Skeletal muscle satellite cell (primary cell): Measurements from ENCODE around the gene NAAA.
"Not testable (repeated sequence)": the region's sequence is repeated elsewhere in the genome, so short reads cannot be mapped to it uniquely, and the experiment has no call there.

Source experiments
- H3K27me3 ChIP-seq: 2 replicates; pipeline ENCODE4 v1.7.0; 2013; ENCODE audit warnings: low read length; ENCODE audit not compliant: control insufficient read depth, insufficient read depth
- H3K36me3 ChIP-seq: 2 replicates; pipeline ENCODE4 v1.7.0; 2013; ENCODE audit warnings: mild to moderate bottlenecking, control low read depth, low read length; ENCODE audit not compliant: insufficient read depth
- H3K4me1 ChIP-seq: 2 replicates; pipeline ENCODE4 v1.7.0; 2013; ENCODE audit warnings: low read length; ENCODE audit not compliant: control insufficient read depth, insufficient read depth
- H3K4me2 ChIP-seq: 2 replicates; pipeline ENCODE4 v1.7.0; 2013; ENCODE audit warnings: mild to moderate bottlenecking, low read length
- H3K4me3 ChIP-seq: 2 replicates; pipeline ENCODE4 v1.7.0; 2013; ENCODE audit warnings: low read length
- H3K9ac ChIP-seq: 2 replicates; pipeline ENCODE4 v1.7.0; 2013; ENCODE audit warnings: mild to moderate bottlenecking, low read depth, low read length, moderate library complexity
- H3K9me3 ChIP-seq: replicated peaks from 2 replicates; pipeline ENCODE4 v1.7.0; 2013; ENCODE audit warnings: mild to moderate bottlenecking, control low read depth, low read length

Gene NAAA

GRCh38 chr4:75950213-75950815 lies 9.5 kb upstream of the NAAA start:
- Histone ChIP-seq H3K4me1 (no peaks in the 10 kb centered on the region), H3K4me2 (no peak overlapping the region), H3K36me3 (peaks cover 60% of the 10 kb centered on the region), H3K27me3 (no peaks in the 10 kb centered on the region), H3K9me3 (no peaks in the 10 kb centered on the region), H3K9ac (no peak overlapping the region), H3K4me3 (no peak overlapping the region)

GRCh38 chr4:75948822-75949444 lies 8.1 kb upstream of the NAAA start:
- H3K4me2 ChIP-seq: no peak overlapping the region
- no peaks in the 10 kb centered on the region for H3K9me3 ChIP-seq
- H3K27me3 ChIP-seq: no peaks in the 10 kb centered on the region
- no peak overlapping the region for H3K9ac ChIP-seq
- peaks cover 53% of the 10 kb centered on the region for H3K36me3 ChIP-seq
- no peak overlapping the region for H3K4me3 ChIP-seq
- H3K4me1 ChIP-seq: no peaks in the 10 kb centered on the region

GRCh38 chr4:75939890-75940691 lies 722 bp downstream of the NAAA start:
- H3K36me3 ChIP-seq: peaks cover 6% of the 10 kb centered on the region
- no peaks in the 10 kb centered on the region for H3K4me1 ChIP-seq
- H3K9me3 ChIP-seq: no peaks in the 10 kb centered on the region
- peak overlapping the region; percentile 86 for H3K4me3 ChIP-seq
- no peaks in the 10 kb centered on the region for H3K27me3 ChIP-seq
- H3K9ac ChIP-seq: peak overlapping the region; percentile 80
- peak overlapping the region; percentile 100 for H3K4me2 ChIP-seq

- Histone ChIP-seq H3K9ac (no peak overlapping the region), H3K27me3 (no peaks in the 10 kb centered on the region), H3K4me3 (no peak overlapping the region), H3K9me3 (no peaks in the 10 kb centered on the region), H3K36me3 (no peaks in the 10 kb centered on the region), H3K4me2 (no peak overlapping the region), H3K4me1 (no peaks in the 10 kb centered on the region)
Observed at GRCh38 chr4:75935628-75936027, 5.2 kb downstream of the NAAA start.

- no peak overlapping the region for H3K9ac ChIP-seq
- H3K9me3 ChIP-seq: no peaks in the 10 kb centered on the region
- H3K4me3 ChIP-seq: no peak overlapping the region
- no peaks in the 10 kb centered on the region for H3K27me3 ChIP-seq
- H3K4me2 ChIP-seq: no peak overlapping the region
- H3K36me3 ChIP-seq: peaks cover 8% of the 10 kb centered on the region
- H3K4me1 ChIP-seq: no peaks in the 10 kb centered on the region
Observed at GRCh38 chr4:75930152-75930551, 10.7 kb downstream of the NAAA start.

GRCh38 chr4:75924916-75925315 lies 15.9 kb downstream of the NAAA start:
- not testable (repeated sequence) for H3K9me3 ChIP-seq, H3K9ac ChIP-seq, H3K4me3 ChIP-seq, H3K4me1 ChIP-seq, H3K4me2 ChIP-seq, H3K27me3 ChIP-seq
- peaks cover 28% of the 10 kb centered on the region for H3K36me3 ChIP-seq

- Histone ChIP-seq H3K4me3 (no peak overlapping the region), H3K4me1 (no peaks in the 10 kb centered on the region), H3K36me3 (peaks cover 30% of the 10 kb centered on the region), H3K4me2 (no peak overlapping the region), H3K27me3 (no peaks in the 10 kb centered on the region), H3K9ac (no peak overlapping the region), H3K9me3 (no peaks in the 10 kb centered on the region)
Observed at GRCh38 chr4:75924309-75924827, 16.4 kb downstream of the NAAA start.

GRCh38 chr4:75922588-75922987 lies 18.2 kb downstream of the NAAA start:
- Histone ChIP-seq H3K4me3 (no peak overlapping the region), H3K4me2 (no peak overlapping the region), H3K36me3 (peaks cover 30% of the 10 kb centered on the region), H3K9me3 (no peaks in the 10 kb centered on the region), H3K9ac (no peak overlapping the region), H3K27me3 (no peaks in the 10 kb centered on the region), H3K4me1 (no peaks in the 10 kb centered on the region)

GRCh38 chr4:75921910-75922309 lies 18.9 kb downstream of the NAAA start:
- Histone ChIP-seq H3K9ac (no peak overlapping the region), H3K4me1 (no peaks in the 10 kb centered on the region), H3K4me3 (no peak overlapping the region), H3K27me3 (no peaks in the 10 kb centered on the region), H3K4me2 (no peak overlapping the region), H3K36me3 (peaks cover 30% of the 10 kb centered on the region), H3K9me3 (no peaks in the 10 kb centered on the region)

GRCh38 chr4:75920327-75920726 lies 20.5 kb downstream of the NAAA start:
- H3K27me3 ChIP-seq: no peaks in the 10 kb centered on the region
- no peaks in the 10 kb centered on the region for H3K9me3 ChIP-seq
- H3K4me2 ChIP-seq: no peak overlapping the region
- peaks cover 3% of the 10 kb centered on the region for H3K4me1 ChIP-seq
- no peak overlapping the region for H3K4me3 ChIP-seq
- no peak overlapping the region for H3K9ac ChIP-seq
- H3K36me3 ChIP-seq: peaks cover 29% of the 10 kb centered on the region

- peaks cover 27% of the 10 kb centered on the region for H3K36me3 ChIP-seq
- no peaks in the 10 kb centered on the region for H3K9me3 ChIP-seq
- H3K4me2 ChIP-seq: no peak overlapping the region
- H3K4me1 ChIP-seq: peaks cover 3% of the 10 kb centered on the region
- no peaks in the 10 kb centered on the region for H3K27me3 ChIP-seq
- H3K4me3 ChIP-seq: no peak overlapping the region
- no peak overlapping the region for H3K9ac ChIP-seq
Observed at GRCh38 chr4:75919920-75920319, 20.9 kb downstream of the NAAA start.
